CD14-positive monocyte (primary cell): ENCODE data around the gene VWA5A. TPM values are rescaled to one million over a fixed set of nuclear protein-coding genes. Genes with fewer than 3 reads are reported as not detected.

Experiments
- DNase-seq, 3 donors: peaks; one replicate each; pipeline ENCODE4 v3.0.0-alpha.2; 2011 to 2022
- H2AFZ ChIP-seq: 2 replicates; pipeline ENCODE4 v1.6.0; 2012; ENCODE audit warnings: mild to moderate bottlenecking, low read depth, low read length, inconsistent platforms; ENCODE audit not compliant: insufficient read depth, poor library complexity, severe bottlenecking
- H3K27ac ChIP-seq, 2 donors: 1 replicate in 1 of 2; 2 replicates in 1 of 2; pipeline ENCODE4 v1.5.1; 2012 to 2013; ENCODE audit warnings: low read length in 2 of 2, control low read depth in 1 of 2, inconsistent platforms in 1 of 2, low read depth in 1 of 2, mild to moderate bottlenecking in 1 of 2
- H3K27me3 ChIP-seq, 2 donors: one replicate each; pipeline versions ENCODE4 v1.6.0 to v1.6.1; 2011 to 2013; ENCODE audit warnings: low read length in 2 of 2; ENCODE audit not compliant: control insufficient read depth in 2 of 2, insufficient read depth in 2 of 2
- H3K36me3 ChIP-seq, 2 donors: replicated peaks in 1 of 2; 1 replicate in 1 of 2; 2 replicates in 1 of 2; pipeline versions ENCODE4 v1.5.1 to v1.6.1; 2012 to 2013; ENCODE audit warnings: low read length in 2 of 2, control low read depth in 1 of 2, inconsistent platforms in 1 of 2, mild to moderate bottlenecking in 1 of 2; ENCODE audit not compliant: insufficient read depth in 2 of 2, control insufficient read depth in 1 of 2
- H3K4me1 ChIP-seq, 2 donors: 1 replicate in 1 of 2; 2 replicates in 1 of 2; pipeline versions ENCODE4 v1.5.1 to v1.6.1; 2012 to 2013; ENCODE audit warnings: low read length in 2 of 2, control low read depth in 1 of 2, inconsistent platforms in 1 of 2, mild to moderate bottlenecking in 1 of 2, moderate library complexity in 1 of 2; ENCODE audit not compliant: insufficient read depth in 2 of 2, control insufficient read depth in 1 of 2
- H3K4me2 ChIP-seq: replicated peaks from 2 replicates; pipeline ENCODE3; 2012; ENCODE audit warnings: low read length, moderate library complexity, mild to moderate bottlenecking; ENCODE audit not compliant: poor library complexity, severe bottlenecking; ENCODE audit errors: extremely low read depth
- H3K4me3 ChIP-seq, 3 experiments: fragments of 200-600 bp in 1 of 3; sonication (generic) in 1 of 3; replicated peaks in 1 of 3; 1 replicate in 2 of 3; 2 replicates in 1 of 3; pipeline ENCODE4 v1.5.1; 2011 to 2013; ENCODE audit warnings: low read length in 3 of 3, mild to moderate bottlenecking in 3 of 3, control low read depth in 2 of 3, low read depth in 2 of 3, inconsistent platforms in 1 of 3, moderate library complexity in 1 of 3
- H3K79me2 ChIP-seq: 2 replicates; pipeline ENCODE4 v1.6.0; 2012; ENCODE audit warnings: mild to moderate bottlenecking, control low read depth, inconsistent platforms, low read length, moderate library complexity; ENCODE audit not compliant: insufficient read depth
- H3K9ac ChIP-seq: 2 replicates; pipeline ENCODE4 v1.6.0; 2017; ENCODE audit warnings: low read length, mild to moderate bottlenecking; ENCODE audit not compliant: insufficient read depth, poor library complexity, severe bottlenecking
- H3K9me3 ChIP-seq, 2 donors: replicated peaks in 1 of 2; 1 replicate in 1 of 2; 2 replicates in 1 of 2; pipeline versions ENCODE4 v1.5.1 to v1.6.1; 2012 to 2013; ENCODE audit warnings: low read length in 2 of 2, control low read depth in 1 of 2; ENCODE audit not compliant: control insufficient read depth in 1 of 2, insufficient read depth in 1 of 2
- H4K20me1 ChIP-seq: 2 replicates; pipeline ENCODE4 v1.6.0; 2012; ENCODE audit warnings: mild to moderate bottlenecking, low read length, control low read depth, moderate library complexity; ENCODE audit not compliant: insufficient read depth
- H3K27ac Mint-ChIP-seq, 7 donors: one replicate each; pipeline ENCODE4 v1.8.0; 2020; ENCODE audit warnings: mild to moderate bottlenecking in 7 of 7, mixed read lengths in 7 of 7, moderate library complexity in 6 of 7, inconsistent platforms in 2 of 7
- H3K27me3 Mint-ChIP-seq, 3 donors: one replicate each; pipeline ENCODE4 v1.8.0; 2021 to 2022; ENCODE audit warnings: low read depth in 3 of 3, mild to moderate bottlenecking in 3 of 3, mixed read lengths in 3 of 3, moderate library complexity in 3 of 3, inconsistent platforms in 1 of 3
- H3K36me3 Mint-ChIP-seq, 2 donors: one replicate each; pipeline ENCODE4 v1.8.0; 2020; ENCODE audit warnings: mixed read lengths in 2 of 2, inconsistent platforms in 1 of 2, mild to moderate bottlenecking in 1 of 2
- H3K4me1 Mint-ChIP-seq: one replicate; pipeline ENCODE4 v1.8.0; 2020; ENCODE audit warnings: mild to moderate bottlenecking, mixed read lengths
- H3K4me3 Mint-ChIP-seq, 2 donors: one replicate each; pipeline ENCODE4 v1.8.0; 2020; ENCODE audit warnings: mild to moderate bottlenecking in 2 of 2, mixed read lengths in 2 of 2, moderate library complexity in 1 of 2
- H3K9me3 Mint-ChIP-seq, 7 donors: one replicate each; pipeline ENCODE4 v1.8.0; 2020 to 2022; ENCODE audit warnings: mixed read lengths in 7 of 7, mild to moderate bottlenecking in 6 of 7, moderate library complexity in 6 of 7, inconsistent platforms in 2 of 7
- CTCF ChIP-seq: fragments of 200-600 bp; IDR thresholded peaks from one replicate; pipeline ENCODE4 v1.8.0; 2022; ENCODE audit warnings: antibody characterized with exemption, mild to moderate bottlenecking
- WGBS: methylation state at CpG from one replicate; pipeline ENCODE4 v1.1.5; 2013; ENCODE audit warnings: missing lambda C conversion rate; ENCODE audit not compliant: insufficient coverage; 5-methylcytosine and 5-hydroxymethylcytosine counted together
- intact Hi-C, 2 donors: fragments of 100-400 bp; cut with micrococcal nuclease; formaldehyde crosslinking; loops; one replicate each; pipeline versions ENCODE4 v1.15.0 to v1.15.1; 2023
- polyA plus RNA-seq, 3 donors: library from polyadenylated mRNA; depleted of rRNA in 1 of 3; unstranded in 2 of 3; stranded (reverse) in 1 of 3; fragments of 300-500 nt in 2 of 3; fragments of >200 nt in 1 of 3; fragmentation: Illumina TruSeq in 2 of 3; gene quantifications; 1 replicate in 2 of 3; 2 replicates in 1 of 3; pipeline ENCODE4 v1.2.3, GENCODE V29; 2012 to 2021

Gene VWA5A
- polyA plus RNA-seq, 3 donors, result 7.6 to 11.2 (median 8.8) TPM

- Mint-ChIP-seq H3K4me3 (no peak overlapping the region), H3K4me1 (peaks cover 15% of the 10 kb centered on the region), H3K27ac (no peak overlapping the region), H3K36me3 (no peaks in the 10 kb centered on the region), H3K9me3 (peaks cover 0 to 2% (median 0%) of the 10 kb centered on the region in 7 donors), H3K27me3 (peaks cover 0 to 4% (median 4%) of the 10 kb centered on the region in 3 donors)
- H3K4me2 ChIP-seq, result no peak overlapping the region
- H4K20me1 ChIP-seq, result no peaks in the 10 kb centered on the region
- H3K27me3 ChIP-seq, result no peaks in the 10 kb centered on the region
- no CpG with 5 or more reads among the region's 1 CpG for WGBS
- H3K4me1 ChIP-seq, result peaks cover 14 to 17% of the 10 kb centered on the region in 2 donors
- H3K4me3 ChIP-seq, result no peak overlapping the region
- no peaks in the 10 kb centered on the region for H3K9me3 ChIP-seq
- H3K79me2 ChIP-seq, result no peaks in the 10 kb centered on the region
- DNase-seq, result no peak
- H2AFZ ChIP-seq, result no peak overlapping the region
- no peak overlapping the region for H3K27ac ChIP-seq
- no peak overlapping the region for H3K9ac ChIP-seq
- intact Hi-C loops, result loop anchor here (10.0 kb wide), 3 partner anchors 198 to 508 kb away; no protein-coding TSS in a partner anchor
- no peaks in the 10 kb centered on the region for H3K36me3 ChIP-seq
- TF ChIP-seq CTCF, result no peak
Observed at GRCh38 chr11:124077266-124077665, 38.0 kb upstream of the VWA5A start.

- no peak overlapping the region for H2AFZ ChIP-seq
- H3K27ac ChIP-seq, result no peak overlapping the region
- no peak overlapping the region for H3K4me2 ChIP-seq
- 100% methylated on average over 1 of the region's 2 CpGs for WGBS
- Mint-ChIP-seq H3K36me3 (no peaks in the 10 kb centered on the region), H3K27me3 (peaks cover 0 to 4% (median 2%) of the 10 kb centered on the region in 3 donors), H3K27ac (peak overlapping the region in 1 of 7 donors; percentile 23), H3K9me3 (peaks cover 0 to 2% (median 0%) of the 10 kb centered on the region in 7 donors), H3K4me3 (no peak overlapping the region), H3K4me1 (peaks cover 15% of the 10 kb centered on the region)
- peaks cover 14 to 17% of the 10 kb centered on the region in 2 donors for H3K4me1 ChIP-seq
- H3K9me3 ChIP-seq, result no peaks in the 10 kb centered on the region
- no peak for DNase-seq
- H3K36me3 ChIP-seq, result no peaks in the 10 kb centered on the region
- no peak overlapping the region for H3K4me3 ChIP-seq
- no peak overlapping the region for H3K9ac ChIP-seq
- no peak for TF ChIP-seq CTCF
- intact Hi-C loops, result loop anchor here (10.0 kb wide), 3 partner anchors 196 to 506 kb away; no protein-coding TSS in a partner anchor
- no peaks in the 10 kb centered on the region for H3K79me2 ChIP-seq
- no peaks in the 10 kb centered on the region for H4K20me1 ChIP-seq
- no peaks in the 10 kb centered on the region for H3K27me3 ChIP-seq
Observed at GRCh38 chr11:124078591-124078990, 36.7 kb upstream of the VWA5A start.
